Smooth muscle cell (in vitro differentiated cells): Measurements from ENCODE around the gene DAZAP2. TPM values are rescaled to one million over a fixed set of nuclear protein-coding genes. Genes with fewer than 3 reads are reported as not detected.
"Not testable (repeated sequence)": the region's sequence is repeated elsewhere in the genome, so short reads cannot be mapped to it uniquely, and the experiment has no call there.

Source experiments
- DNase-seq: peaks from one replicate; lab custom pipeline; 2025; ENCODE audit not compliant: unreplicated experiment; lab: John Stamatoyannopoulos, UW
- H2AFZ ChIP-seq: fragments of 200-600 bp; sonication (generic); 2 replicates; pipeline ENCODE4 v1.6.0; 2016; ENCODE audit warnings: antibody characterized with exemption, low read depth, mild to moderate bottlenecking
- H3F3A ChIP-seq: fragments of 200-600 bp; sonication (generic); 2 replicates; pipeline ENCODE4 v1.6.0; 2017; ENCODE audit warnings: antibody characterized with exemption, low read depth
- H3K27ac ChIP-seq: fragments of 200-600 bp; sonication (generic); 2 replicates; pipeline ENCODE4 v1.5.1; 2016; ENCODE audit warnings: low read depth, mild to moderate bottlenecking
- H3K27me3 ChIP-seq: fragments of 200-600 bp; sonication (generic); 2 replicates; pipeline ENCODE4 v1.6.1; 2016; ENCODE audit warnings: low read depth, mild to moderate bottlenecking
- H3K36me3 ChIP-seq: fragments of 200-600 bp; sonication (generic); 2 replicates; pipeline ENCODE4 v1.5.1; 2016; ENCODE audit warnings: low read depth
- H3K4me1 ChIP-seq: fragments of 200-600 bp; sonication (generic); 2 replicates; pipeline ENCODE4 v1.5.1; 2016; ENCODE audit warnings: low read depth
- H3K4me2 ChIP-seq: fragments of 200-600 bp; sonication (generic); 2 replicates; pipeline ENCODE4 v1.6.0; 2016; ENCODE audit warnings: mild to moderate bottlenecking
- H3K4me3 ChIP-seq: fragments of 200-600 bp; sonication (generic); 2 replicates; pipeline ENCODE4 v1.5.1; 2016; ENCODE audit warnings: mild to moderate bottlenecking
- H3K79me2 ChIP-seq: fragments of 200-600 bp; sonication (generic); 2 replicates; pipeline ENCODE4 v1.6.0; 2016; ENCODE audit warnings: low read depth, mild to moderate bottlenecking
- H3K9ac ChIP-seq: fragments of 200-600 bp; sonication (generic); 2 replicates; pipeline ENCODE4 v1.6.0; 2016; ENCODE audit warnings: low read depth
- H3K9me3 ChIP-seq: fragments of 200-600 bp; sonication (generic); replicated peaks from 2 replicates; pipeline ENCODE4 v1.5.1; 2016; ENCODE audit warnings: low read depth
- H4K20me1 ChIP-seq: fragments of 200-600 bp; sonication (generic); 2 replicates; pipeline ENCODE4 v1.6.0; 2016; ENCODE audit warnings: low read depth
- CTCF ChIP-seq: fragments of 200-600 bp; sonication (generic); IDR thresholded peaks from 2 replicates; pipeline ENCODE4 v1.5.1; 2017; ENCODE audit warnings: borderline replicate concordance, mild to moderate bottlenecking, antibody characterized with exemption; ENCODE audit not compliant: insufficient read depth, poor library complexity, severe bottlenecking
- WGBS: methylation state at CpG from one replicate; pipeline ENCODE4 v1.1.7; 2016; ENCODE audit warnings: low lambda C conversion rate; 5-methylcytosine and 5-hydroxymethylcytosine counted together
- polyA plus RNA-seq: library from polyadenylated mRNA; unstranded; fragments of >200 nt; fragmentation: Nextera tagmentation; extraction: Ambion mirVana; gene quantifications from 2 replicates; pipeline ENCODE4 v1.2.1, GENCODE V29; 2016
- total RNA-seq: library from RNA; depleted of rRNA; stranded (reverse); fragments of >200 nt; gene quantifications from 2 replicates; pipeline ENCODE4 v1.2.3, GENCODE V29; 2014

Gene DAZAP2
- total and polyA plus RNA-seq, 2 experiments from 2014 or later = 166 to 208 TPM

GRCh38 chr12:51269174-51270066 is 30.8 kb downstream of the DAZAP2 start:
- DNase-seq = no peak
- H3K27ac ChIP-seq = no peak overlapping the region

DNA sequence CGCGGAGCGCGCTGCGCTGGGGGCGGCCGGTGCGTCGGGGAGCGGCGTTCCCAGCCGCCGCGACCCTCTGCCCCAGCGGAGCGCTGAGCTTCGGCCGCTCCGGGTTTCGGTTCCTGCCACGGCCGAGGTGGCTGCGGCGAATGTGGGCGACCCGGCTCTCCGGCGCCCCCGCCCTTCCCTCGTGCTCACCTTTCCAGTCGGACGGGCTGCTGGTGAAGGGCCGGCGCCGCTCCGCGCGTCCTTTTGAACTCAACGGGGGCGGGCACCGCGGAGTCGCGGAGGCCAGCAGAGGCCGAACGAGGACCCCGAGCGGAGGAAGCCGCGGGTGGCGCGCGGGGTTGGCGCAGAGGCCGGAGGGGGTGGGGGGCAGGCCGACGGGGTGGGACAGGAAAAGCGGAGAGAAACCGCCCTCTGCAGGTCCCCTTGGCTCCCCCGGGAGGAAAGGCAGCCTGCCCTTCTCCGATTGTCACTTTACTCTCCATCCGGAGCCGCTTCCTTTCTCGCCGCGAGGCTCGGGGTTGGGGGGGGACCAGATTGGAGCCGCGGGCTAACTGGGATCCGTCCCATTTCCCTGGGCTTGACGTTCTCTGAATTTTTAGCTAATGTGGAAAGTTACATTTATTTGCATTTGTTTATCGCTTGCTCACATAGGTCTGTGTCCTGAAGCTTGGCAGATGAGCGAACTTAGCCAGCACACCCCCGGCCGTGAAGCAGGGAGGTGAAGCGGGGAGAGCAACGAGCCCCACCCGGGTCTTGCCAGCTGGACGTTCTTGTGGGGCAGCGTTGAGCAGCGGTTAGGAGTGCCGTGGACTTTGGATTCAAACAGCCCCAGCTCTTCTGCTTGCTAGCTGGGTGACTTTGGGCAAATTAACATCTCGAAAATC is 31.7 kb downstream of the DAZAP2 start, which contains the start of gene SMAGP:
Gene SMAGP, minus strand, starts transcription at position 349 of the 884 bp plus-strand sequence. CDS start 1,137 bp downstream, outside the sequence.
- H3K9me3 ChIP-seq = no peaks in the 10 kb centered on the region
- no peaks in the 10 kb centered on the region for H3K79me2 ChIP-seq
- H3K4me1 ChIP-seq = no peaks in the 10 kb centered on the region
- H3K27me3 ChIP-seq = no peaks in the 10 kb centered on the region
- no peaks in the 10 kb centered on the region for H3K36me3 ChIP-seq
- H4K20me1 ChIP-seq = no peaks in the 10 kb centered on the region
- peak within 1 kb of the TSS; percentile 89 for H3K4me2 ChIP-seq
- H3F3A ChIP-seq = no peaks in the 10 kb centered on the region
- peak within 1 kb of the TSS; percentile 81 for H3K4me3 ChIP-seq
- peak within 1 kb of the TSS; percentile 38 for H3K9ac ChIP-seq
- 1% methylated on average over 64 of the region's 83 CpGs for WGBS
- no peak for TF ChIP-seq CTCF
- peak; percentile 21 for DNase-seq
- H2AFZ ChIP-seq = peak within 1 kb of the TSS; percentile 89
- H3K27ac ChIP-seq = peak within 1 kb of the TSS; percentile 38

More at GRCh38 chr12:51269174-51270066, 30.8 kb downstream of the DAZAP2 start:
- WGBS = 19% methylated on average over 22 of the region's 59 CpGs
- no peaks in the 10 kb centered on the region for H3K79me2 ChIP-seq
- H3K9me3 ChIP-seq = no peaks in the 10 kb centered on the region
- no peak overlapping the region for H3K9ac ChIP-seq
- H3K4me1 ChIP-seq = no peaks in the 10 kb centered on the region
- peak overlapping the region; percentile 81 for H3K4me3 ChIP-seq
- no peaks in the 10 kb centered on the region for H3K36me3 ChIP-seq
- peak; percentile 25 for TF ChIP-seq CTCF
- H3K4me2 ChIP-seq = peak overlapping the region; percentile 89
- H4K20me1 ChIP-seq = no peaks in the 10 kb centered on the region
- H3K27me3 ChIP-seq = no peaks in the 10 kb centered on the region
- no peaks in the 10 kb centered on the region for H3F3A ChIP-seq
- no peak overlapping the region for H2AFZ ChIP-seq

GRCh38 chr12:51270951-51271518 is 32.4 kb downstream of the DAZAP2 start:
- Histone ChIP-seq H4K20me1 (no peaks in the 10 kb centered on the region), H3K4me1 (no peaks in the 10 kb centered on the region), H3K79me2 (no peaks in the 10 kb centered on the region), H2AFZ (peak overlapping the region; percentile 89), H3F3A (no peaks in the 10 kb centered on the region), H3K27ac (peak overlapping the region; percentile 38), H3K9ac (no peak overlapping the region), H3K27me3 (no peaks in the 10 kb centered on the region), H3K4me2 (peak overlapping the region; percentile 89), H3K4me3 (peak overlapping the region; percentile 81), H3K36me3 (no peaks in the 10 kb centered on the region), H3K9me3 (no peaks in the 10 kb centered on the region)
- TF ChIP-seq CTCF = no peak
- no peak for DNase-seq
- WGBS = 48% methylated on average over 9 of the region's 9 CpGs

DNA sequence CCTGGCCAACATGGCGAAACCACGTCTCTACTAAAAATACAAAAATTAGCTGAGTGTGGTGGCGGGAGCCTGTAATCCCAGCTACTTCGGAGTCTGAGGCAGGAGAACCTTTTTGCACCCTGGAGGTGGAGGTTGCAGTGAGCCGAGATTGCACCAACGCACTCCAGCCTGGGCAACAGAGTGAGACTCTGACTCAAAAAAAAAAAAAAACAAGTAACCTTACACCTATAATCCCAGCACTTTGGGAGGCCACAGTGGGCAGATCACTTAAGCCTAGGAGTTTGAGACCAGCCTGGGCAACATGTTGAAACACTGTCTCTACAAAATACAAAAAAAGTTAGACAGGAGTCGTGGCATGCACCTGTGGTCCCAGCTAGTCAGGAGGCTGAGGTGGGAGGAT is 34.2 kb downstream of the DAZAP2 start:
- WGBS = 95% methylated on average over 7 of the region's 7 CpGs

More for the DNA sequence above, 34.2 kb downstream of the DAZAP2 start:
- not testable (repeated sequence) for H3K9me3 ChIP-seq, H3K27me3 ChIP-seq, H4K20me1 ChIP-seq, H3K4me2 ChIP-seq, H3K4me1 ChIP-seq, H3K79me2 ChIP-seq, DNase-seq, H2AFZ ChIP-seq, H3K27ac ChIP-seq, H3K4me3 ChIP-seq, H3F3A ChIP-seq, H3K9ac ChIP-seq, H3K36me3 ChIP-seq
